Endothelial cell of umbilical vein (primary cell): ENCODE data around the gene UQCR10. TPM values are rescaled to one million over a fixed set of nuclear protein-coding genes. Genes with fewer than 3 reads are reported as not detected.

ENCODE experiments used
- BruUV-seq: library from RNA; stranded (reverse); fragments of 400-500 nt; replicated peaks from 2 replicates; lab custom pipeline; 2021; lab: Mats Ljungman, UMichigan
- CTCF ChIA-PET: fragments of 300-600, 350-600 bp; sonication (Branson Sonifier 250); formaldehyde crosslinking; loops from one replicate; lab custom pipeline; 2021; ENCODE audit warnings: antibody characterized with exemption, inconsistent platforms; lab: Charles Lee
- POLR2A ChIA-PET: fragments of 300-600, 350-600 bp; sonication (Branson Sonifier 250); formaldehyde crosslinking; loops from one replicate; lab custom pipeline; 2021; ENCODE audit warnings: antibody characterized with exemption, inconsistent platforms; lab: Charles Lee
- DNase-seq: peaks from one replicate; pipeline ENCODE4 v3.0.0-alpha.2; 2011; ENCODE audit warnings: low read depth, low spot score
- FAIRE-seq: peaks from 2 replicates; lab custom pipeline; 2011; peaks lifted over from hg19 to GRCh38; lab: Jason Lieb, UNC
- H2AFZ ChIP-seq: 2 replicates; pipeline ENCODE4 v1.6.0; 2012; ENCODE audit warnings: low read depth, low read length, control low read depth, inconsistent platforms
- H3K27ac ChIP-seq: 2 replicates; pipeline ENCODE4 v1.5.1; 2011; ENCODE audit warnings: low read depth, mild to moderate bottlenecking, control low read depth, low read length, moderate library complexity; ENCODE audit not compliant: insufficient read depth
- H3K27me3 ChIP-seq, 2 experiments: 2 replicates each; pipeline versions ENCODE4 v1.6.0 to v1.6.1; 2011; ENCODE audit warnings: low read length in 2 of 2, mixed read lengths in 1 of 2; ENCODE audit not compliant: control insufficient read depth in 2 of 2, insufficient read depth in 2 of 2
- H3K36me3 ChIP-seq, 2 experiments: 2 replicates in 1 of 2; 3 replicates in 1 of 2; pipeline ENCODE4 v1.5.1; 2011; ENCODE audit warnings: low read length in 2 of 2, mild to moderate bottlenecking in 1 of 2, moderate library complexity in 1 of 2; ENCODE audit not compliant: control insufficient read depth in 2 of 2, insufficient read depth in 2 of 2; ENCODE audit errors: extremely low read depth in 1 of 2
- H3K4me1 ChIP-seq: 3 replicates; pipeline ENCODE4 v1.5.1; 2011; ENCODE audit warnings: mild to moderate bottlenecking, low read length; ENCODE audit not compliant: control insufficient read depth, insufficient read depth; ENCODE audit errors: extremely low read depth
- H3K4me2 ChIP-seq: 2 replicates; pipeline ENCODE4 v1.6.1; 2011; ENCODE audit warnings: low read length, control low read depth, mixed read lengths; ENCODE audit not compliant: insufficient read depth
- H3K4me3 ChIP-seq, 3 experiments: fragments of 200-600 bp in 1 of 3; sonication (generic), shearing (Covaris generic) in 1 of 3; replicated peaks in 1 of 3; 2 replicates each; pipeline ENCODE4 v1.5.1; 2011 to 2016; ENCODE audit warnings: control low read depth in 3 of 3, low read length in 3 of 3, mild to moderate bottlenecking in 2 of 3, inconsistent platforms in 1 of 3, low read depth in 1 of 3, moderate library complexity in 1 of 3; ENCODE audit not compliant: insufficient read depth in 1 of 3
- H3K79me2 ChIP-seq: 2 replicates; pipeline ENCODE4 v1.6.0; 2012; ENCODE audit warnings: low read length, inconsistent platforms; ENCODE audit not compliant: control insufficient read depth, insufficient read depth
- H3K9ac ChIP-seq: replicated peaks from 2 replicates; pipeline ENCODE3; 2011; ENCODE audit warnings: low read length, control low read depth; ENCODE audit not compliant: insufficient read depth; ENCODE audit errors: extremely low read depth
- H3K9me1 ChIP-seq: replicated peaks from 3 replicates; pipeline ENCODE4 v1.6.0; 2011; ENCODE audit warnings: mild to moderate bottlenecking, low read length; ENCODE audit not compliant: control insufficient read depth, insufficient read depth; ENCODE audit errors: extremely low read depth
- H3K9me3 ChIP-seq: replicated peaks from 2 replicates; pipeline ENCODE4 v1.5.1; 2012; ENCODE audit warnings: low read length, inconsistent platforms; ENCODE audit not compliant: control insufficient read depth, insufficient read depth
- H4K20me1 ChIP-seq: replicated peaks from 2 replicates; pipeline ENCODE3; 2011; ENCODE audit warnings: mild to moderate bottlenecking, low read length; ENCODE audit not compliant: control insufficient read depth, insufficient read depth; ENCODE audit errors: extremely low read depth
- EZH2 ChIP-seq: IDR thresholded peaks from 2 replicates; pipeline ENCODE4 v1.6.1; 2012; ENCODE audit warnings: borderline replicate concordance, low read depth, mild to moderate bottlenecking, moderate library complexity, low read length, inconsistent platforms; ENCODE audit not compliant: severe bottlenecking
- GATA2 ChIP-seq: IDR thresholded peaks from 2 replicates; pipeline ENCODE4 v1.7.0; 2011; ENCODE audit warnings: low read depth, mild to moderate bottlenecking, moderate library complexity, mixed read lengths, low read length; ENCODE audit not compliant: insufficient read length, insufficient read depth
- MYC ChIP-seq: IDR thresholded peaks from one replicate; pipeline ENCODE4 v1.6.1; 2011; ENCODE audit warnings: mild to moderate bottlenecking, low read depth, low read length
- POLR2A ChIP-seq: IDR thresholded peaks from 2 replicates; pipeline ENCODE4 v1.6.1; 2012; ENCODE audit warnings: low read depth, mild to moderate bottlenecking, control low read depth, low read length
- dilution Hi-C: fragments of 300-500 bp; cut with MboI; formaldehyde crosslinking; loops from one replicate; pipeline ENCODE4 v1.15.0; 2019; ENCODE audit warnings: low sequenced_read_pairs; ENCODE audit not compliant: extremely low pct_ligation_motif_present
- intact Hi-C: fragments of 100-400 bp; cut with micrococcal nuclease; formaldehyde crosslinking; loops from one replicate; pipeline ENCODE4 v1.10.0; 2022
- polyA plus RNA-seq, 4 experiments: library from polyadenylated mRNA; depleted of rRNA in 3 of 4; stranded (reverse) in 3 of 4; unstranded in 1 of 4; fragments of >200 nt; gene quantifications; 2 replicates each; pipeline versions ENCODE4 v1.2.1 to v1.2.3, GENCODE V29; 2011 to 2012; ENCODE audit warnings: missing spikeins in 1 of 4
- total RNA-seq: library from RNA; stranded (reverse); gene quantifications from 2 replicates; pipeline ENCODE4 v1.2.3, GENCODE V29; 2021
- TF ChIP-seq, protein P1 (sequence below), 2 donors: IDR thresholded peaks; 1 replicate in 1 of 2; 2 replicates in 1 of 2; pipeline ENCODE4 v1.5.1; 2011; ENCODE audit warnings: low read length in 2 of 2, mild to moderate bottlenecking in 2 of 2, moderate library complexity in 2 of 2, control low read depth in 1 of 2, inconsistent platforms in 1 of 2, low read depth in 1 of 2; ENCODE audit not compliant: insufficient read depth in 1 of 2; ENCODE audit errors: extremely low read depth in 1 of 2
- TF ChIP-seq, protein P2 (sequence below): IDR thresholded peaks from 2 replicates; pipeline ENCODE4 v1.6.1; 2011; ENCODE audit not compliant: insufficient read depth, insufficient read length

Gene UQCR10
- total and polyA plus RNA-seq, 2 donors (not counting 3 experiments of a cell fraction or from before 2014, with no cell fraction given) = 96.6 to 196 TPM

DNA sequence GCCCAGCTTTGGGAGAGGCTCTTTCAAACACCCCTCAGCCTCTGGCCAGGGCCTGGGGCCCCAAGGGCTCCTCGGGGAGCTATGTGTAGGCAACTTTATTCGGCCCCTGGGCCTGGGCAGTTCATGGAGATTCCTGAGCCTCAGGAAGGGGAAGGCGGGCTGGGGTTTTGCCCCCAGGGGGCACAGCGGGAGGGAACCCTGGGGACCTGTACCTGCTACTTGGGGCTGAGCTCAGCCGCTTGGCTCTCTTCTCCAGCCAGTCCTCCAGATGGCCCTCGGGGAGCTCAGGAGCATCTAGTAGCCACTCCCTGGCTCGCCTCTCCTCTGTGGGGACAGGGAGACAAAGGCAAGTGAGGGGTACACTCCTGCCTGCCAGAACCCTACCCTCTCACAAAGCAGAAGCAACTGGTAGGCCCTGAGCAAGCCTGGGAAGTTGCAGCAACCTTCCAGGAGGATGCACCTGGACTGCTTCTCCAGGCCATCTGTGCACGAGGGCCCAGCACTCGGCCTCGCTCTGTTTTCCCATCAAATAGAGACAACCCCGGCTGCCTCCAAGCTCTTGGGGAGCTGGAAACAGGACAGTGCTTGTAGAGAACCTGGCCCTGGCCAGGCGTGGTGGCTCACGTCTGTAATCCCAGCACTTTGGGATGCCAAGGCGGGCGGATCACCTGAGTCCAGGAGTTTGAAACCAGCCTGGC, 28.9 kb upstream of the UQCR10 start:
- Histone ChIP-seq H3K9ac (no peak overlapping the region), H2AFZ (no peak overlapping the region), H3K36me3 (peaks cover 0 to 4% of the 10 kb centered on the region in 2 experiments), H3K27ac (no peak overlapping the region), H4K20me1 (no peaks in the 10 kb centered on the region), H3K27me3 (no peaks in the 10 kb centered on the region), H3K4me2 (no peak overlapping the region), H3K4me3 (no peak overlapping the region), H3K4me1 (no peaks in the 10 kb centered on the region), H3K9me1 (no peaks in the 10 kb centered on the region), H3K79me2 (no peaks in the 10 kb centered on the region), H3K9me3 (no peaks in the 10 kb centered on the region)
- CTCF ChIA-PET = interaction anchor here (1.3 to 1.9 kb wide), 4 partner anchors 11 to 267 kb away, joined by 3 to 7 read pairs (median 4); no protein-coding TSS in a partner anchor
- no TSS peak for BruUV-seq
- DNase-seq (no peak), FAIRE-seq (no peak)
- POLR2A ChIA-PET = no interaction called here
- no peak for TF ChIP-seq EZH2
- no peak for TF ChIP-seq POLR2A
- intact Hi-C loops (no loop called here), dilution Hi-C loops (no loop called here)

DNA sequence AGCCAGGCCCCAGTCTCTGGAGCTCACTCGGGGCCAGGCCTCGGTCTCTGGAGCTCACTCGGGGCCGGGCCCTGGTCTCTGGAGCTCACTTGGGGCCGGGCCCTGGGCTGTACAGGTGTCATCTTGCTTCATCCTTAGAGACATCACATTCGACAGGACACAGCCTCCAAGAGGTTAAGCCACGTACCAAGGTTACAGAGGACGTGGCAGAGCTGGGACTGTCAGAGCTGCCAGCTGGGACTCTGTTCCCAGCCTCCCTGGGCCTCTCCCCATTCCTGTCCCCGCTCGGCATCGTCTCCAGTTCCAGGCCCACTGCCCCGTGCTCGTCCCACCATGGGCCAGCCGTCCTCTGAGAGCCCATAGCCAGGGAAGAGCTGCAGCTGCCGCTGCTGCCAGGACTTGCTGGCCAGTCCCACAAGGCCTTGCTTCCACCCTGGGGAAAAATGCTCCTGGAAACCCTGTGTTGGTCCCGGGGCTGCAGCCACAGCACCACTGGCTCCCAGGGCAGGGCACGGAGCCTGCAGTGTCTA, 27.8 kb upstream of the UQCR10 start:
- TF ChIP-seq GATA2 (no peak), MYC (no peak), POLR2A (no peak), EZH2 (no peak)
- TF ChIP-seq, protein P1, sequence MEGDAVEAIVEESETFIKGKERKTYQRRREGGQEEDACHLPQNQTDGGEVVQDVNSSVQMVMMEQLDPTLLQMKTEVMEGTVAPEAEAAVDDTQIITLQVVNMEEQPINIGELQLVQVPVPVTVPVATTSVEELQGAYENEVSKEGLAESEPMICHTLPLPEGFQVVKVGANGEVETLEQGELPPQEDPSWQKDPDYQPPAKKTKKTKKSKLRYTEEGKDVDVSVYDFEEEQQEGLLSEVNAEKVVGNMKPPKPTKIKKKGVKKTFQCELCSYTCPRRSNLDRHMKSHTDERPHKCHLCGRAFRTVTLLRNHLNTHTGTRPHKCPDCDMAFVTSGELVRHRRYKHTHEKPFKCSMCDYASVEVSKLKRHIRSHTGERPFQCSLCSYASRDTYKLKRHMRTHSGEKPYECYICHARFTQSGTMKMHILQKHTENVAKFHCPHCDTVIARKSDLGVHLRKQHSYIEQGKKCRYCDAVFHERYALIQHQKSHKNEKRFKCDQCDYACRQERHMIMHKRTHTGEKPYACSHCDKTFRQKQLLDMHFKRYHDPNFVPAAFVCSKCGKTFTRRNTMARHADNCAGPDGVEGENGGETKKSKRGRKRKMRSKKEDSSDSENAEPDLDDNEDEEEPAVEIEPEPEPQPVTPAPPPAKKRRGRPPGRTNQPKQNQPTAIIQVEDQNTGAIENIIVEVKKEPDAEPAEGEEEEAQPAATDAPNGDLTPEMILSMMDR (IDR thresholded peaks at IDR 0.05; ENCODE audit: extremely low read depth in 1 of 2, insufficient read depth in 1 of 2, low read depth in 1 of 2, low read length in 2 of 2) = no peak
- TF ChIP-seq, protein P2, sequence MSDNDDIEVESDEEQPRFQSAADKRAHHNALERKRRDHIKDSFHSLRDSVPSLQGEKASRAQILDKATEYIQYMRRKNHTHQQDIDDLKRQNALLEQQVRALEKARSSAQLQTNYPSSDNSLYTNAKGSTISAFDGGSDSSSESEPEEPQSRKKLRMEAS = no peak
- no peaks in the 10 kb centered on the region for H3K79me2 ChIP-seq
- H3K9me3 ChIP-seq = no peaks in the 10 kb centered on the region
- intact Hi-C loops (no loop called here), dilution Hi-C loops (no loop called here)
- H3K4me1 ChIP-seq = no peaks in the 10 kb centered on the region
- no peak overlapping the region for H3K4me2 ChIP-seq
- POLR2A ChIA-PET = no interaction called here
- H3K4me3 ChIP-seq = no peak overlapping the region
- no peak overlapping the region for H3K9ac ChIP-seq
- CTCF ChIA-PET = interaction anchor here (1.3 to 1.6 kb wide), 3 partner anchors 42 to 266 kb away, joined by 3 to 7 read pairs (median 4); no protein-coding TSS in a partner anchor
- no peak overlapping the region for H2AFZ ChIP-seq
- peaks cover 0 to 4% of the 10 kb centered on the region in 2 experiments for H3K36me3 ChIP-seq
- BruUV-seq = no TSS peak
- no peaks in the 10 kb centered on the region for H3K9me1 ChIP-seq
- H3K27ac ChIP-seq = no peak overlapping the region
- no peaks in the 10 kb centered on the region for H4K20me1 ChIP-seq
- FAIRE-seq (no peak), DNase-seq (no peak)
- no peaks in the 10 kb centered on the region for H3K27me3 ChIP-seq
